ENCODE results near the gene SYT5. TPM values are rescaled to one million over a fixed set of nuclear protein-coding genes. Genes with fewer than 3 reads are reported as not detected.

Gene SYT5
- total and polyA plus RNA-seq, 2 of the 13 experiments (the other 11 are each of a cell fraction or from before 2014, with no cell fraction given): not detected

- TF ChIP-seq CCDC6 (CRISPR knock-in tag; IDR thresholded peaks at IDR 0.05) (no peak), ZNF143 (CRISPR knock-in tag; IDR thresholded peaks at IDR 0.05) (peak; percentile 98), NFRKB (IDR thresholded peaks at IDR 0.05) (no peak), SPEN (CRISPR knock-in tag; IDR thresholded peaks at IDR 0.05; ENCODE audit: low read depth) (0 out of 2 replicates have a peak, but pooled peaks have one; percentile 22), TERF1 (CRISPR knock-in tag; IDR thresholded peaks at IDR 0.05) (no peak), KMT2A (CRISPR knock-in tag; IDR thresholded peaks at IDR 0.05) (no peak), BCL6 (CRISPR knock-in tag; IDR thresholded peaks at IDR 0.05) (peak; percentile 20; the same call in 1 of the 2 replicates), ZNF777 (CRISPR knock-in tag; IDR thresholded peaks at IDR 0.05) (peak; percentile 71), SIN3A (IDR thresholded peaks at IDR 0.05; ENCODE audit: borderline replicate concordance, low read depth, low read length) (peak; percentile 32; the same call in 1 of the 2 replicates), HOXA9 (CRISPR knock-in tag; IDR thresholded peaks at IDR 0.05; ENCODE audit: borderline replicate concordance) (no peak), ZNF597 (CRISPR knock-in tag; IDR thresholded peaks at IDR 0.05) (peak; percentile 77; the same call in 1 of the 2 replicates), TEAD3 (CRISPR knock-in tag; optimal IDR thresholded peaks at IDR 0.05; ENCODE audit: borderline replicate concordance) (peak; percentile 26), ZNF12 (CRISPR knock-in tag; IDR thresholded peaks at IDR 0.05) (no peak), MTERF4 (CRISPR knock-in tag; IDR thresholded peaks at IDR 0.05) (peak; percentile 65; the same call in 1 of the 2 replicates), IRX3 (CRISPR knock-in tag; IDR thresholded peaks at IDR 0.05; ENCODE audit: borderline replicate concordance, low read depth) (no peak), ZBTB38 (CRISPR knock-in tag; IDR thresholded peaks at IDR 0.05) (peak; percentile 49; the same call in 1 of the 2 replicates)
- TF ChIP-seq, protein P1, sequence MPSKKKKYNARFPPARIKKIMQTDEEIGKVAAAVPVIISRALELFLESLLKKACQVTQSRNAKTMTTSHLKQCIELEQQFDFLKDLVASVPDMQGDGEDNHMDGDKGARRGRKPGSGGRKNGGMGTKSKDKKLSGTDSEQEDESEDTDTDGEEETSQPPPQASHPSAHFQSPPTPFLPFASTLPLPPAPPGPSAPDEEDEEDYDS (CRISPR knock-in tag; IDR thresholded peaks at IDR 0.05): 0 out of 2 replicates have a peak, but pooled peaks have one; percentile 4
- TF ChIP-seq, protein P2, sequence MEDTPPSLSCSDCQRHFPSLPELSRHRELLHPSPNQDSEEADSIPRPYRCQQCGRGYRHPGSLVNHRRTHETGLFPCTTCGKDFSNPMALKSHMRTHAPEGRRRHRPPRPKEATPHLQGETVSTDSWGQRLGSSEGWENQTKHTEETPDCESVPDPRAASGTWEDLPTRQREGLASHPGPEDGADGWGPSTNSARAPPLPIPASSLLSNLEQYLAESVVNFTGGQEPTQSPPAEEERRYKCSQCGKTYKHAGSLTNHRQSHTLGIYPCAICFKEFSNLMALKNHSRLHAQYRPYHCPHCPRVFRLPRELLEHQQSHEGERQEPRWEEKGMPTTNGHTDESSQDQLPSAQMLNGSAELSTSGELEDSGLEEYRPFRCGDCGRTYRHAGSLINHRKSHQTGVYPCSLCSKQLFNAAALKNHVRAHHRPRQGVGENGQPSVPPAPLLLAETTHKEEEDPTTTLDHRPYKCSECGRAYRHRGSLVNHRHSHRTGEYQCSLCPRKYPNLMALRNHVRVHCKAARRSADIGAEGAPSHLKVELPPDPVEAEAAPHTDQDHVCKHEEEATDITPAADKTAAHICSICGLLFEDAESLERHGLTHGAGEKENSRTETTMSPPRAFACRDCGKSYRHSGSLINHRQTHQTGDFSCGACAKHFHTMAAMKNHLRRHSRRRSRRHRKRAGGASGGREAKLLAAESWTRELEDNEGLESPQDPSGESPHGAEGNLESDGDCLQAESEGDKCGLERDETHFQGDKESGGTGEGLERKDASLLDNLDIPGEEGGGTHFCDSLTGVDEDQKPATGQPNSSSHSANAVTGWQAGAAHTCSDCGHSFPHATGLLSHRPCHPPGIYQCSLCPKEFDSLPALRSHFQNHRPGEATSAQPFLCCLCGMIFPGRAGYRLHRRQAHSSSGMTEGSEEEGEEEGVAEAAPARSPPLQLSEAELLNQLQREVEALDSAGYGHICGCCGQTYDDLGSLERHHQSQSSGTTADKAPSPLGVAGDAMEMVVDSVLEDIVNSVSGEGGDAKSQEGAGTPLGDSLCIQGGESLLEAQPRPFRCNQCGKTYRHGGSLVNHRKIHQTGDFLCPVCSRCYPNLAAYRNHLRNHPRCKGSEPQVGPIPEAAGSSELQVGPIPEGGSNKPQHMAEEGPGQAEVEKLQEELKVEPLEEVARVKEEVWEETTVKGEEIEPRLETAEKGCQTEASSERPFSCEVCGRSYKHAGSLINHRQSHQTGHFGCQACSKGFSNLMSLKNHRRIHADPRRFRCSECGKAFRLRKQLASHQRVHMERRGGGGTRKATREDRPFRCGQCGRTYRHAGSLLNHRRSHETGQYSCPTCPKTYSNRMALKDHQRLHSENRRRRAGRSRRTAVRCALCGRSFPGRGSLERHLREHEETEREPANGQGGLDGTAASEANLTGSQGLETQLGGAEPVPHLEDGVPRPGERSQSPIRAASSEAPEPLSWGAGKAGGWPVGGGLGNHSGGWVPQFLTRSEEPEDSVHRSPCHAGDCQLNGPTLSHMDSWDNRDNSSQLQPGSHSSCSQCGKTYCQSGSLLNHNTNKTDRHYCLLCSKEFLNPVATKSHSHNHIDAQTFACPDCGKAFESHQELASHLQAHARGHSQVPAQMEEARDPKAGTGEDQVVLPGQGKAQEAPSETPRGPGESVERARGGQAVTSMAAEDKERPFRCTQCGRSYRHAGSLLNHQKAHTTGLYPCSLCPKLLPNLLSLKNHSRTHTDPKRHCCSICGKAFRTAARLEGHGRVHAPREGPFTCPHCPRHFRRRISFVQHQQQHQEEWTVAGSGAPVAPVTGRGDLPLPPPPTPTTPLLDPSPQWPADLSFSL (CRISPR knock-in tag; IDR thresholded peaks at IDR 0.05): no peak
Observed at GRCh38 chr19:55165952-55166529, 14.0 kb downstream of the SYT5 start (continued).
